Neural progenitor cell (in vitro differentiated cells): Measurements from ENCODE around the gene NCKAP5. TPM values are rescaled to one million over a fixed set of nuclear protein-coding genes. Genes with fewer than 3 reads are reported as not detected.

Experiments used
- DNase-seq: peaks from one replicate; pipeline ENCODE4 v3.0.0-alpha.2; 2016; ENCODE audit warnings: low spot score
- H2AFZ ChIP-seq: fragments of 200-600 bp; sonication (generic); replicated peaks from 2 replicates; pipeline ENCODE4 v1.6.1; 2016; ENCODE audit warnings: antibody characterized with exemption
- H3F3A ChIP-seq: fragments of 200-600 bp; sonication (generic); 2 replicates; pipeline ENCODE4 v1.6.1; 2016; ENCODE audit warnings: antibody characterized with exemption, low read depth
- H3K27ac ChIP-seq: fragments of 200-600 bp; sonication (generic); 2 replicates; pipeline ENCODE4 v1.5.1; 2016; ENCODE audit warnings: mild to moderate bottlenecking
- H3K27me3 ChIP-seq: fragments of 200-600 bp; sonication (generic); 2 replicates; pipeline ENCODE4 v1.6.1; 2016; ENCODE audit warnings: mild to moderate bottlenecking, moderate library complexity
- H3K36me3 ChIP-seq: fragments of 200-600 bp; sonication (generic); 2 replicates; pipeline ENCODE4 v1.5.1; 2016
- H3K4me1 ChIP-seq: fragments of 200-600 bp; sonication (generic); 2 replicates; pipeline ENCODE4 v1.6.1; 2016; ENCODE audit warnings: mixed run types
- H3K4me2 ChIP-seq: fragments of 200-600 bp; sonication (generic); 2 replicates; pipeline ENCODE4 v1.6.1; 2016
- H3K4me3 ChIP-seq: fragments of 200-600 bp; sonication (generic); 2 replicates; pipeline ENCODE4 v1.5.1; 2016
- H3K79me2 ChIP-seq: fragments of 200-600 bp; sonication (generic); 2 replicates; pipeline ENCODE4 v1.6.1; 2016; ENCODE audit warnings: low read depth
- H3K9ac ChIP-seq: fragments of 200-600 bp; sonication (generic); 2 replicates; pipeline ENCODE4 v1.6.1; 2016
- H3K9me3 ChIP-seq: fragments of 200-600 bp; sonication (generic); 2 replicates; pipeline ENCODE4 v1.5.1; 2016; ENCODE audit warnings: low read depth
- H4K20me1 ChIP-seq: fragments of 200-600 bp; sonication (generic); 2 replicates; pipeline ENCODE4 v1.6.1; 2016; ENCODE audit warnings: low read depth
- H3K27ac Mint-ChIP-seq: 3 replicates; pipeline ENCODE4 v1.8.0; 2021; ENCODE audit warnings: mixed read lengths
- H3K27me3 Mint-ChIP-seq: 2 replicates; pipeline ENCODE4 v1.8.0; 2022; ENCODE audit warnings: low read depth, mild to moderate bottlenecking, inconsistent platforms, moderate library complexity, mixed read lengths; ENCODE audit not compliant: insufficient read depth
- H3K36me3 Mint-ChIP-seq: 3 replicates; pipeline ENCODE4 v1.8.0; 2021; ENCODE audit warnings: mixed read lengths
- H3K4me1 Mint-ChIP-seq: 3 replicates; pipeline ENCODE4 v1.8.0; 2021; ENCODE audit warnings: mixed read lengths
- H3K4me3 Mint-ChIP-seq: 3 replicates; pipeline ENCODE4 v1.8.0; 2021; ENCODE audit warnings: mild to moderate bottlenecking, moderate library complexity, mixed read lengths
- H3K9me3 Mint-ChIP-seq: 3 replicates; pipeline ENCODE4 v1.8.0; 2020; ENCODE audit warnings: mixed read lengths
- CTCF ChIP-seq: fragments of 200-600 bp; sonication (generic); IDR thresholded peaks from 2 replicates; pipeline ENCODE4 v1.5.1; 2017; ENCODE audit warnings: antibody characterized with exemption, mild to moderate bottlenecking
- EZH2 ChIP-seq: fragments of 200-600 bp; sonication (generic); IDR thresholded peaks from 2 replicates; pipeline ENCODE4 v1.6.1; 2017; ENCODE audit warnings: antibody characterized with exemption, mild to moderate bottlenecking, moderate library complexity
- EZH2phosphoT487 ChIP-seq: fragments of 200-600 bp; sonication (generic); IDR thresholded peaks from 2 replicates; pipeline ENCODE4 v1.6.1; 2017; ENCODE audit warnings: antibody characterized with exemption
- total RNA-seq: library from RNA; depleted of rRNA; stranded (reverse); fragments of >200 nt; gene quantifications from 2 replicates; pipeline ENCODE4 v1.2.3, GENCODE V29; 2015; ENCODE audit warnings: low replicate concordance

NCKAP5 gene
- total RNA-seq, 1 donor from 2014 or later = 0.47 TPM

DNA sequence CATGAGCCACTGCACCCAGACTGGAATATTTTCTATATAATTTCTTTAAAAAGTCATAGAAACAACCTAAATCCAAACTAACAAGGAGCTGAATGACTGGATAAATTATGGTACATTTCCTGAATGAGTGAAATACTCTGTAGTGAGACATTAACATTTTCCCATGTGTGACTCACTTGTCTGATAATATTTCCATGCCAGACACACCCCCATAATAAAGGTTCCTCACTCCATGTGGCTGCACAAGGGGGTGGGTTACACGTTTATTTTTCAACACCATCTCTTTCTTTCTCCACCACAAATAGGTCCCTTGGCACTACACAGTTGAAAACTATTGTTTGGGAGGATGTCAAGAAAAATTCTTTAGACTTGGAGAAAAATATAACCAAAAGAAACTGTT lies 632.0 kb downstream of the NCKAP5 start:
- Mint-ChIP-seq H3K27ac (no peak overlapping the region), H3K36me3 (peaks cover 1% of the 10 kb centered on the region), H3K4me3 (no peak overlapping the region), H3K4me1 (no peaks in the 10 kb centered on the region), H3K9me3 (no peaks in the 10 kb centered on the region), H3K27me3 (no peaks in the 10 kb centered on the region)
- Histone ChIP-seq H3K9ac (no peak overlapping the region), H3K27me3 (no peaks in the 10 kb centered on the region), H2AFZ (no peak overlapping the region), H3K9me3 (no peaks in the 10 kb centered on the region), H3K4me3 (no peak overlapping the region), H3F3A (no peaks in the 10 kb centered on the region), H3K27ac (no peak overlapping the region), H3K79me2 (no peaks in the 10 kb centered on the region), H3K36me3 (no peaks in the 10 kb centered on the region), H3K4me1 (no peaks in the 10 kb centered on the region), H3K4me2 (no peak overlapping the region), H4K20me1 (no peaks in the 10 kb centered on the region)
- TF ChIP-seq EZH2phosphoT487 = no peak
- no peak for TF ChIP-seq EZH2
- no peak for TF ChIP-seq CTCF
- no peak for DNase-seq

DNA sequence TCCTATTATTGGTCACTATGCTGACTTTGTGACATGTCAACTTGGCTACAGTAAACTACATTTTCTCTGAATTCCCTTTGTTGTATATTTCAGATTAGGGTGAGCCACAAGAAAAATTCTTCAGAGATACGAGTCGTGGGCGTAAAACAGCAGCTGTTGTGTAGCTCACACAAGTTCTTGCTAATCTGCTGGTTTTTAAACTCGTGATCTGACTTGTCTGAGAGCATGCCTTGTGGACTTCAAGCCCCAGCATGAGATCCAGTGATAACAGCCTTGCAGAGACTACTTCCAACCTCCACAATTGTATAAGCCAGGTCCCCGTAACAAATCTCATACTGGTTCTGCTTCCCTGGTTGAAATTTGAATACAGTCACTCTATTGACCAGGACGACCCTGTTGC lies 638.5 kb downstream of the NCKAP5 start:
- Mint-ChIP-seq H3K9me3 (peaks cover under 1% of the 10 kb centered on the region), H3K4me3 (no peak overlapping the region), H3K4me1 (no peaks in the 10 kb centered on the region), H3K27ac (no peak overlapping the region), H3K27me3 (no peaks in the 10 kb centered on the region), H3K36me3 (peaks cover 3% of the 10 kb centered on the region)
- no peaks in the 10 kb centered on the region for H3K9me3 ChIP-seq
- no peaks in the 10 kb centered on the region for H3K79me2 ChIP-seq
- no peak for DNase-seq
- no peak overlapping the region for H3K27ac ChIP-seq
- no peak overlapping the region for H2AFZ ChIP-seq
- no peaks in the 10 kb centered on the region for H3K4me1 ChIP-seq
- no peak overlapping the region for H3K9ac ChIP-seq
- no peak overlapping the region for H3K4me2 ChIP-seq
- H3K4me3 ChIP-seq = no peak overlapping the region
- H3K36me3 ChIP-seq = no peaks in the 10 kb centered on the region
- no peaks in the 10 kb centered on the region for H3F3A ChIP-seq
- TF ChIP-seq EZH2 (no peak), CTCF (no peak), EZH2phosphoT487 (no peak)
- H4K20me1 ChIP-seq = no peaks in the 10 kb centered on the region
- no peaks in the 10 kb centered on the region for H3K27me3 ChIP-seq

GRCh38 chr2:132923787-132924186 lies 644.5 kb downstream of the NCKAP5 start:
- H3K9me3 ChIP-seq = no peaks in the 10 kb centered on the region
- no peak overlapping the region for H3K4me3 ChIP-seq
- no peaks in the 10 kb centered on the region for H3K36me3 ChIP-seq
- peaks cover 4% of the 10 kb centered on the region for H3K9me3 Mint-ChIP-seq
- no peaks in the 10 kb centered on the region for H3F3A ChIP-seq
- H4K20me1 ChIP-seq = no peaks in the 10 kb centered on the region
- TF ChIP-seq EZH2 = no peak
- TF ChIP-seq EZH2phosphoT487 = no peak
- TF ChIP-seq CTCF = no peak
- H3K4me1 Mint-ChIP-seq = no peaks in the 10 kb centered on the region
- H3K27ac Mint-ChIP-seq = no peak overlapping the region
- no peak overlapping the region for H3K4me3 Mint-ChIP-seq
- no peaks in the 10 kb centered on the region for H3K4me1 ChIP-seq
- no peaks in the 10 kb centered on the region for H3K27me3 ChIP-seq
- peaks cover 3% of the 10 kb centered on the region for H3K36me3 Mint-ChIP-seq
- H2AFZ ChIP-seq = no peak overlapping the region
- H3K27ac ChIP-seq = no peak overlapping the region
- DNase-seq = no peak
- H3K79me2 ChIP-seq = no peaks in the 10 kb centered on the region
- no peaks in the 10 kb centered on the region for H3K27me3 Mint-ChIP-seq
- H3K9ac ChIP-seq = no peak overlapping the region
- no peak overlapping the region for H3K4me2 ChIP-seq
